ENCODE results near the gene CSDE1.
"Not testable (repeated sequence)": the region's sequence is repeated elsewhere in the genome, so short reads cannot be mapped to it uniquely, and the experiment has no call there.

The CSDE1 gene

DNA sequence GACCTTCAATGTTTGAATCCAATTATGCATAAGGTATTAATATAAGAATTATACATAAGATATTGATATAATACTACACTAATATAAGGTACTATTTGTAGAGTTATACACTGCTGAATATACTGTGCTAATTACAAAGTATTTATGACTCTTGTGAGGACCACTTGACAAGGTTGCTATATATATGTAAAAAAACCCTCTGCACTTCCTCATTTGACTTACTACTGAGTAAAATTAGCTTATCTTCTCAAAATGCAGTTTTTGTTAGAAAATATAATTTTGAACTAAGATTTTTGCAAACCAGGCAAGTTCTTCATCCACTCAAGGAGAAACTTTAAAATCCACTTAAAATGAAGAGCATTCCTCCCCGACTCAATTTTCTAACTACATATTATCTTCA is 14.2 kb upstream of the CSDE1 start:
- Histone ChIP-seq H3K4me1 (ENCODE audit: control insufficient read depth, insufficient read depth, low read length, poor library complexity, severe bottlenecking) (no peaks in the 10 kb centered on the region), H3K4me3 (ENCODE audit: extremely low read depth, insufficient read depth, low read length, poor library complexity, severe bottlenecking) (no peak overlapping the region), H3K27ac (ENCODE audit: low read depth, low read length, severe bottlenecking) (no peak overlapping the region), H3K36me3 (ENCODE audit: control insufficient read depth, insufficient read depth, low read length) (peaks cover 54% of the 10 kb centered on the region), H3K9me3 (ENCODE audit: control insufficient read depth, low read length) (no peaks in the 10 kb centered on the region)
- WGBS, 2 experiments (ENCODE audit: insufficient coverage in 2 of 2) = no CpG with 5 or more reads among the region's 1 CpG

DNA sequence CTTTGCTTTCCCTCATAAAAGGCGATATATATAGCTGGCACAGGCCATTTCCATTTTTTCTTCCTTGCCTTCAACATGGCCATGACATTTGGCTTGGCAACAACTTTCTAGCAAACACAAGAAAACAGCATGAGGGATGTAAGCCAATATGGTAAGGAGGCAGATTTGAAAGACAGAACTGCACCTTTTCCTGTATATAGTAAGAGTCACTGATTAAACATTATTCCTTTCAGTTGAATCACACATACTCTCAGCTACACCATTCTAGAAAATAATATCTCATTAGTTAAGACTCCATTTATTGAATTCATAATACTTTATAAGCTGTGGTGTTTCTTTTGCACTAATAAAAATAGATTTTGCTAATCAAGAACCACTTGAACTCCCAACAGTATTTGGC is 13.2 kb upstream of the CSDE1 start:
- Histone ChIP-seq H3K36me3 (ENCODE audit: control insufficient read depth, insufficient read depth, low read length) (peaks cover 45% of the 10 kb centered on the region), H3K9me3 (ENCODE audit: control insufficient read depth, low read length) (no peaks in the 10 kb centered on the region)

DNA sequence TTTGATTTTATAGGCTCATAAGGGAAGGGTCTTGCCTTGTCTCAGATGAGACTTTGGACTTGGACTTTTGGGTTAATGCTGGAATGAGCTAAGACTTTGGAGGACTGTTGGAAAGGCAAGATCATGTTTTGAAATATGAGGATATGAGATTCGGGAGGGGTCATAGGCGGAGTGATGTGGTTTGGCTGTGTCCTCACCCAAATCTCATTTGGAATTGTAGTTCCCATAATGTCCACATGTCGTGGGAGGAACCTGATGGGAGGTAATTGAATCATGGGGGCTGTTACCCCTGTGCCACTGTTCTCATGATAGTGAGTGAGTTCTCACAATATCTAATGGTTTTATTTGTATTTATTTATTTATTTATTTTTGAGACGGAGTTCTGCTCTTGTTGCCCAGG is 6.9 kb upstream of the CSDE1 start:
- Histone ChIP-seq H3K9me3 (ENCODE audit: control insufficient read depth, low read length) (no peaks in the 10 kb centered on the region), H3K4me1 (ENCODE audit: control insufficient read depth, insufficient read depth, low read length, poor library complexity, severe bottlenecking) (no peaks in the 10 kb centered on the region), H3K4me3 (ENCODE audit: extremely low read depth, insufficient read depth, low read length, poor library complexity, severe bottlenecking) (no peak overlapping the region), H3K36me3 (ENCODE audit: control insufficient read depth, insufficient read depth, low read length) (peaks cover 4% of the 10 kb centered on the region), H3K27ac (ENCODE audit: low read depth, low read length, severe bottlenecking) (no peak overlapping the region)
- WGBS, 2 experiments (ENCODE audit: insufficient coverage in 2 of 2) = 87 to 90% methylated on average over 2 of the region's 4 CpGs

More for the DNA sequence above, 13.2 kb upstream of the CSDE1 start:
- WGBS, 2 experiments (ENCODE audit: insufficient coverage in 2 of 2) = no CpG with 5 or more reads among the region's 1 CpG
- no peak overlapping the region for H3K4me3 ChIP-seq (ENCODE audit: extremely low read depth, insufficient read depth, low read length, poor library complexity, severe bottlenecking)
- no peak overlapping the region for H3K27ac ChIP-seq (ENCODE audit: low read depth, low read length, severe bottlenecking)
- no peaks in the 10 kb centered on the region for H3K4me1 ChIP-seq (ENCODE audit: control insufficient read depth, insufficient read depth, low read length, poor library complexity, severe bottlenecking)

DNA sequence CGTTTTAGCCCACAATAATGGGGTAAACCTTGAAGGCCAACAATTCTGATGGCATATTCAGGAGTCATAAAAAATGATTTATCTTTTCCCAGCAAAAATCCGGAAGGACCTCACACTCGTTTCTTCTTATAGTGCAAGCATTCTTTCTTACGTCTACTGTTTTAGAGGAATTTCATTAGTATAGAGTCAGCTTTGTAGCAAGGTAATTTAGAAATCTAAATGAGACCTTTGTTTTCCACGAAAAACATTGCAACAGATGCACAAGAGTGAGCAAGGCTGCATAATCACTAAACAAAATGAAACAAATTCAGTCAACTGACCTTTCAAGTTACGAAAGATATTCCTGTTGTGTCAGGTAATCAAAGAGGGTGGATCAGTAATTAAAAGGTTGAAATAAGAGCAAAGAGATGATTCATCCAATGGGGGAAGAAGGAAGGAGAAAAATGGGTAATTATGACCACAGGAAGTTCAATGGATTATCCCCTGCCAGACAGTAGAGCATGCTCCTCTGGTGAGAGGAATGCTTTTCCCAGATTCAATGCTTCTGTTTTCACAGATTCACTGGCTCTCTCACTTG is 560 bp upstream of the CSDE1 start:
- H3K27ac ChIP-seq (ENCODE audit: low read depth, low read length, severe bottlenecking) = peak overlapping the region; percentile 100
- no peaks in the 10 kb centered on the region for H3K9me3 ChIP-seq (ENCODE audit: control insufficient read depth, low read length)
- peaks cover 11% of the 10 kb centered on the region for H3K4me1 ChIP-seq (ENCODE audit: control insufficient read depth, insufficient read depth, low read length, poor library complexity, severe bottlenecking)
- H3K36me3 ChIP-seq (ENCODE audit: control insufficient read depth, insufficient read depth, low read length) = peaks cover 15% of the 10 kb centered on the region
- 50 to 100% methylated on average over 1 to 2 of the region's 6 CpGs for WGBS, 2 experiments (ENCODE audit: insufficient coverage in 2 of 2)
- peak overlapping the region; percentile 99 for H3K4me3 ChIP-seq (ENCODE audit: extremely low read depth, insufficient read depth, low read length, poor library complexity, severe bottlenecking)

DNA sequence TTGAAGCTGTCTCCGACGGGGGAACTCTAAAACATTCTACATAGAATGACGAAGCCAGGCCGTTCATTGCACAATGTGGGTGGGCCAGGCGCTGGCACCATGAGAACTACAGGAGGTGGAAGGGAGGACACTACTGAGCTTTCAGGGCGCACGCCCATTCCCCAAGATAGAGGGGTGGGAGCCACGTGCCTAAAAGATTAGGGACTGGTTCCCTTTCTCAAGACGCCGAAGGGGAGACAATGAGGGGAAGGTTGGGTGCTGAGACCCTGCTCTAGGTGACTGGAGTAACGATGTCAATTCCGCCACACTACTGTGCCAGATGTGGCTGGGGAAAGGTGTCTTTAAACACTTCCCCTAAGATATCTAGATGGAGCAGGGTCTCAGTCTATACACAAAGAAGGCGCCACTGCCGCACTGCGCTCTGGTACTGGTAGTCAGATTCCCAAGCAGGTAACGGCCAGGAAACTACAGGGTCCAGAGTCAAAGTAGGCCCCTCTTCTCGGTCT is 782 bp downstream of the CSDE1 start:
- H3K4me1 ChIP-seq (ENCODE audit: control insufficient read depth, insufficient read depth, low read length, poor library complexity, severe bottlenecking) = peaks cover 18% of the 10 kb centered on the region
- H3K36me3 ChIP-seq (ENCODE audit: control insufficient read depth, insufficient read depth, low read length) = peaks cover 16% of the 10 kb centered on the region
- peak overlapping the region; percentile 100 for H3K27ac ChIP-seq (ENCODE audit: low read depth, low read length, severe bottlenecking)
- peak overlapping the region; percentile 99 for H3K4me3 ChIP-seq (ENCODE audit: extremely low read depth, insufficient read depth, low read length, poor library complexity, severe bottlenecking)
- H3K9me3 ChIP-seq (ENCODE audit: control insufficient read depth, low read length) = no peaks in the 10 kb centered on the region
- WGBS, 2 experiments (ENCODE audit: insufficient coverage in 2 of 2) = 0 to 1% methylated on average over 14 to 16 of the region's 17 CpGs

DNA sequence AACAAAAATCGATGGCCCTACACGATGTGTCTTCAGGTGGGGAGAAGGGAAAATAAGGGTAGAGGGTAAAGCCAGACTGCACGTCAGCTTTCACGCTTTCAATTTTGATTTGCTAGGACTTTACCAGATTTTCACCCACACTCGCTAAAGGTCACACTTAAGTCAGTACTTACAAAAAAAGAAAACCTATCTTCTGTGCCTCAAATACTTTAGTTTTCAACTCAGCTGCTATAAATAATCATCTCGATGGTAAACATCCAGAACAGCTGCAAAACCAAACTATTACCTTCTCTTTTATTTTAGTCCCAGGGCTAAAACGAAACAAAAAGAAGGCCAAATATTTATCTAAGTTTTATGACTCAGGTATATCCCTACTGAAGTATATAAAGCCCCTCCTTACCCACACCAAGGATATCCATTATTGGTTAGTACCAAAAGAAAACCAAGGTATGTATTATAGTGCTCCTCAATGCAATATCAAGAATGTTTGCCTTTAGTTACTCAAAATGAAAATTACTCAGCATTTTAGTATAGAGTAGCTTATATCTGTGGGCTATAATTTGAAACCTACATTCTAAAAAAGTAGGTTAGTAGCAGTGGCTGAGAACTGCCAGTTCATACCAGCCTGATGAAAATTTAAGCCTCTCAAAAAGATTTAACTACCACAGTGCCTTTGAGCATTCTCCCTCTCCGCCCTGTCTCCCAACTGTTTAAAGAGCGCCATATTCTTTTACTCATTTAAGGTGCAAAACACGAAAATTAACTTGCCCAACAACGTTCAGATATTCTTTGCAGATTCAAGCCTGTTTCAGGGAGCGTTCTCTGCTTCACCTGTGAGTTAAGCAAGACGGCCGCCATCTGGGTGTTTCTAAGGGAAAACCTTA is 1.5 kb downstream of the CSDE1 start:
- no peaks in the 10 kb centered on the region for H3K9me3 ChIP-seq (ENCODE audit: control insufficient read depth, low read length)
- H3K36me3 ChIP-seq (ENCODE audit: control insufficient read depth, insufficient read depth, low read length) = peaks cover 16% of the 10 kb centered on the region
- peak overlapping the region; percentile 99 for H3K4me3 ChIP-seq (ENCODE audit: extremely low read depth, insufficient read depth, low read length, poor library complexity, severe bottlenecking)
- H3K27ac ChIP-seq (ENCODE audit: low read depth, low read length, severe bottlenecking) = peak overlapping the region; percentile 100
- WGBS, 2 experiments (ENCODE audit: insufficient coverage in 2 of 2) = 26 to 39% methylated on average over 6 to 10 of the region's 14 CpGs
- H3K4me1 ChIP-seq (ENCODE audit: control insufficient read depth, insufficient read depth, low read length, poor library complexity, severe bottlenecking) = peaks cover 18% of the 10 kb centered on the region

DNA sequence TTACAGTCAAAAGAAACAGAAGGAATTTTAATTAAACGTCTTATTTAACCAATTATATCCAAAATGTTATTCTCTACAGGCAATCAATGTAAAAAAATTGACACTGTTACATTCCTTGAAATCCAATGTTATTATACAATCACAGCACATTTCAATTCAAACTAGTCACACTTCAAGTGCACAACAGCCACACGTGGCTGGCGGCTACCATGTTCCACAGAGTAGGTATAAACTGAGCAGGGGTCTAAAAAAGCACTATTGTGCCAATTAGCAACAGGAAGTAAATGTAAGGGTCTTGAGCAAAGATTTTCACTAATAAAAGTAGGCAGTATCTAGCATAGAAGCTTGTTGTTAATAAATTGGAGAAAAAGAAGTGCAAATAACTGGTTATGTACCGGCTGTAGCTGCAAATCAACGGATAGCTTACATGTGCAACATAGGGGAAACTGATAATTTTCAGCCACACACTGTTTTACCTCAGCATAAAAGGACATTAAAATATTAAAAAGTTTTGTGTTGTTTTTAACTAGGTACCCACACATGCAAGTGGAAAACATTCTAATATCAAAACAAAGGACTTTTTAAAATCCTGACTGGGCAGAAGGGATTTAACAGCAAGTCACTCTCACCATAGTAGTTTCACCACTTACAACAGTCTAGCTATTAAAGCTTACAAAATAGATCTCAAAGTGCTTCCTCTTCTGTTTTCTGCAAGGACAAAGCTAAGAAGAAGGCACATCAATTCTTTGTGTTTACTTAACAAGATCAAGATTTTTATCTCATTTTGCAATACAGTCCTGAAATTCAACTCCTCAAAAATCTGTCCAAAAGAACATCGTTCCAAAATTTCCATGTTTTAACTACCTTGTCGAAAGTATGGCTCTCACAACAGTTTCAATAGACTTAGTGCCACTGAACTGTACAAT is 2.5 kb downstream of the CSDE1 start:
- Histone ChIP-seq H3K4me3 (ENCODE audit: extremely low read depth, insufficient read depth, low read length, poor library complexity, severe bottlenecking) (peak overlapping the region; percentile 99), H3K27ac (ENCODE audit: low read depth, low read length, severe bottlenecking) (no peak overlapping the region), H3K9me3 (ENCODE audit: control insufficient read depth, low read length) (no peaks in the 10 kb centered on the region), H3K36me3 (ENCODE audit: control insufficient read depth, insufficient read depth, low read length) (peaks cover 22% of the 10 kb centered on the region), H3K4me1 (ENCODE audit: control insufficient read depth, insufficient read depth, low read length, poor library complexity, severe bottlenecking) (peaks cover 18% of the 10 kb centered on the region)
- WGBS, 2 experiments (ENCODE audit: insufficient coverage in 2 of 2) = 57 to 97% methylated on average over 1 to 5 of the region's 7 CpGs

DNA sequence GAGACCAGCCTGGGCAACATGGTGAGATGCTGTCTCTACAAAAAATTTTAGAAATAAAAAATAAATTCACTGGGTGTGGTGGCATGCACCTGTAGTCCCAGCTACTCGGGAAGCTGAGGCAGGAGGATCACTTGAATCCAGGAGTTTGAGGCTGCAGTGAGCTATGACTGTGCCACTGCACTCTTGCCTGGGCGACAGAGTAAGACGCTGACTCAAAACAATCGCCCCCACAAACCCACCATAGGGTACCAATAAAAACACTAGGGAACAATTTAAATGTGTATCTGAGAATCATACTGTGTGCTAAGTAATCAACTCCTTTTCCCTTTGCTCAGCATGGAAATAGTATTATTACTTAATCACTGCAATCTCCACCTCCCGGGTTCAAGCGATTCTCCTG is 4.1 kb downstream of the CSDE1 start:
- H3K4me1 ChIP-seq (ENCODE audit: control insufficient read depth, insufficient read depth, low read length, poor library complexity, severe bottlenecking) = peaks cover 18% of the 10 kb centered on the region
- WGBS, 2 experiments (ENCODE audit: insufficient coverage in 2 of 2) = 92% methylated on average over 2 of the region's 6 CpGs; no CpG with 5 or more reads in 1 of the 2 experiments
- not testable (repeated sequence) for H3K9me3 ChIP-seq (ENCODE audit: control insufficient read depth, low read length); H3K27ac ChIP-seq (ENCODE audit: low read depth, low read length, severe bottlenecking); H3K4me3 ChIP-seq (ENCODE audit: extremely low read depth, insufficient read depth, low read length, poor library complexity, severe bottlenecking)
- H3K36me3 ChIP-seq (ENCODE audit: control insufficient read depth, insufficient read depth, low read length) = peaks cover 38% of the 10 kb centered on the region

DNA sequence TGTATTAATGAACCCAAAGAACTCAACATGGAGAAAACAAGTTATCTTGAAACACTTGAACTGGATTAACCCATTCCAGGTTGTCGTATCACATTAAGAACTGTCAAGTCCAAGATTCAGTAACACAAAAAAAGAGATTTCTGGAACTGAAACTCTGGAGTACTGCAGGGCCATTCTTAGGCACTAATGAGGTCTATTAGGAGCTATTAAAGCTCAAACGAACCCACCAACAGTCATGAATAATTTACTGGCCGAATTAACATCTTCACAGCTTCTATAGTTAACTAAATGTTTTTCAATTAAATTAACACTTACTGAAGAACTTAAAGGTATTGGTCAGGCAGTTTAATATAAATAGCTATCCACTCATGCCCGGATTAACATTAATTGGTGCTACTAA is 4.6 kb downstream of the CSDE1 start:
- Histone ChIP-seq H3K36me3 (ENCODE audit: control insufficient read depth, insufficient read depth, low read length) (peaks cover 44% of the 10 kb centered on the region), H3K27ac (ENCODE audit: low read depth, low read length, severe bottlenecking) (no peak overlapping the region), H3K4me1 (ENCODE audit: control insufficient read depth, insufficient read depth, low read length, poor library complexity, severe bottlenecking) (peaks cover 18% of the 10 kb centered on the region), H3K9me3 (ENCODE audit: control insufficient read depth, low read length) (no peaks in the 10 kb centered on the region), H3K4me3 (ENCODE audit: extremely low read depth, insufficient read depth, low read length, poor library complexity, severe bottlenecking) (no peak overlapping the region)
- 100% methylated on average over 2 of the region's 4 CpGs; no CpG with 5 or more reads in 1 of the 2 experiments for WGBS, 2 experiments (ENCODE audit: insufficient coverage in 2 of 2)

DNA sequence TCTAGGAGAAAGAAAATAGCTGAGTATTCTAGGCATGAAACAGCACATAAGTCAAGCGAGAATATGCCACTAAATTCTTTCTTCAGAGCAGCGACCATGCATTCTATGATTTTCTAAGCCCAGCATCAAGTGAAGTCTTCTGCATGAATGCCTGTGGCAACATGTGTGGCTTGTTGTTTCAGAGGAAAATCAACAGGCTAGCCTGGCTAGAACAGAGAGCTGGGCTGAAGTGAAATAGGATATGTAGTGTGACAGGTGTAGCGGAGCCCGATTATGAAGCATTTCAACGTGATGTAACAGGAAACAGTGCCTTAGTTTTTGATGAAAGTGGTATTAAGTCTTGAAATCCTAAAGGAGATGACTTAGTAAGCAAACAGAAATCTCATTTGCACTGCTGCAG is 7.0 kb downstream of the CSDE1 start:
- H3K4me3 ChIP-seq (ENCODE audit: extremely low read depth, insufficient read depth, low read length, poor library complexity, severe bottlenecking) = no peak overlapping the region
- WGBS, 2 experiments (ENCODE audit: insufficient coverage in 2 of 2) = 87 to 98% methylated on average over 5 of the region's 5 CpGs
- no peak overlapping the region for H3K27ac ChIP-seq (ENCODE audit: low read depth, low read length, severe bottlenecking)
- H3K4me1 ChIP-seq (ENCODE audit: control insufficient read depth, insufficient read depth, low read length, poor library complexity, severe bottlenecking) = peaks cover 18% of the 10 kb centered on the region
- H3K36me3 ChIP-seq (ENCODE audit: control insufficient read depth, insufficient read depth, low read length) = peaks cover 65% of the 10 kb centered on the region
- H3K9me3 ChIP-seq (ENCODE audit: control insufficient read depth, low read length) = no peaks in the 10 kb centered on the region
